DND-41 (cell line): ENCODE data around the gene MAN1A1.

ENCODE experiments used
- CTCF ChIP-seq: IDR thresholded peaks from 2 replicates; pipeline ENCODE4 v1.5.1; 2012; ENCODE audit warnings: borderline replicate concordance, low read length, moderate library complexity, mild to moderate bottlenecking; ENCODE audit not compliant: poor library complexity, severe bottlenecking; ENCODE audit errors: extremely low read depth
- EZH2 ChIP-seq: IDR thresholded peaks from 3 replicates; pipeline ENCODE4 v1.6.1; 2012; ENCODE audit warnings: borderline replicate concordance, low read depth, mild to moderate bottlenecking, moderate library complexity, low read length, inconsistent platforms; ENCODE audit not compliant: severe bottlenecking

DNA sequence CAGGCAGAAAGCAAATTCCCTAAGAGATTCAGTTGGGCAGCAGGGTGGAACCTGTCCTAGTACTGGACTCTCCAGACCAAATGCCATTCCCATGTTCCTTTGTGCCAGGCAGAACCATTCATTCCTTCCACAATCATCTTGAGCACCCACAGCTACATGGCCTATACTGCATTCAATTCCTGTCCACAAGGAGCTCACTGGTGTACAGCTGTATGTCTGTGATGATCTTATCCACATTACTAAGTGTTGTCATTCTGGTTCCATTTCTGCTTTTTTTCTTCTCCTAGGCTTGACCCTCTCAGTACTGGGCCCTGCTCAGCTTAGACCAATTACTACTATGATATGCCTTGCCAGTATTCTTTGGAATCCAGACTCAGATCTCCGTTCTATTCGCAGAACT, 27.5 kb downstream of the MAN1A1 start:
- no peak for TF ChIP-seq CTCF
- TF ChIP-seq EZH2: no peak
